MM.1S (cell line): ENCODE results near the gene PLCH2.

Experiments used
- CTCF ChIP-seq: fragments of 300-600 bp; sonication (generic); IDR thresholded peaks from 2 replicates; pipeline ENCODE4 v1.5.1; 2016; ENCODE audit warnings: antibody characterized with exemption, low read length, mixed read lengths
- EZH2 ChIP-seq: fragments of 300-600 bp; sonication (generic); optimal IDR thresholded peaks from 2 replicates; pipeline ENCODE3; 2017; ENCODE audit warnings: low read depth, mild to moderate bottlenecking, antibody characterized with exemption, low read length, mixed read lengths

- TF ChIP-seq CTCF (no peak), EZH2 (no peak)
Measured at GRCh38 chr1:2514863-2515762, 39.0 kb downstream of the PLCH2 start.
